OCI-M2 (cell line): ENCODE results near the gene HSPG2.
"Not testable (repeated sequence)": the region's sequence is repeated elsewhere in the genome, so short reads cannot be mapped to it uniquely, and the experiment has no call there.

Experiments used
- DNase-seq: peaks from one replicate; lab custom pipeline; 2025; ENCODE audit not compliant: unreplicated experiment; lab: John Stamatoyannopoulos, UW

Gene HSPG2

DNA sequence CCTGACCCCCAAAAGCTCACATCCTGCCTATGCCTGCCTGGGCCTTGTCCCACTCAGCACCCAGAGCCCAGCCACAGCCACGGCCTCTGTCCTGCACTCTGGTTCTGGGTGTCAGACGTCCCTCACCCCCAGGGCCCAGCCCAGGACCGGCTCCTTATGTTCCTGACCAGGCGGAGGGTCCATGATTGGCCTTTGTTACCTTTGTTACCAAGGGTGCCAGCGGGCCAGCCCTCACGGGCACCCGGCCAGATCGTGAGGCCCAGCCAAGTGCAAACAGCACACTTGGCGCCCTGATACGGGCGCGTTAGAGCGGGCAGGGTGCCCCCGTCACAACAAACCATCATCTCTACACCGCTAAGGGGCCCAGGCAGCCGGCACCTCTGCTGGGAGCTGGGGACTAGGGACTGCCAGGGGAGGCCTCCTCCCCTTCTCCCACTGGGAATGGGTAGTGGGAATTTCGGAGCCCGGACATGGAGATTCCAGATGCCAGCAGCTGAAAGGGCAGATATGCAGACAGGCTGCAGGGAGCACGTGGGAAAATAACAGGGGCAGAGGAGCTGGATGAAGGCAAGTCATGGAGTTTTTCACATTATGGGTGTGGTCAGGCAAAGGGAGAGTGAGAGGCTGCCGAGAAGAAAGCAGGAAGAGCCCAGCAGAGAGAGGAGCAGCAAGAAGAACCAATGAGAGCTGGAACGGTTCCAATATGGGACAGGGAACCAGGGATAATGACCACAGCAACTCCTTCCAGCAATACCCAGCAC lies 22.1 kb downstream of the HSPG2 start:
- no peak for DNase-seq

DNA sequence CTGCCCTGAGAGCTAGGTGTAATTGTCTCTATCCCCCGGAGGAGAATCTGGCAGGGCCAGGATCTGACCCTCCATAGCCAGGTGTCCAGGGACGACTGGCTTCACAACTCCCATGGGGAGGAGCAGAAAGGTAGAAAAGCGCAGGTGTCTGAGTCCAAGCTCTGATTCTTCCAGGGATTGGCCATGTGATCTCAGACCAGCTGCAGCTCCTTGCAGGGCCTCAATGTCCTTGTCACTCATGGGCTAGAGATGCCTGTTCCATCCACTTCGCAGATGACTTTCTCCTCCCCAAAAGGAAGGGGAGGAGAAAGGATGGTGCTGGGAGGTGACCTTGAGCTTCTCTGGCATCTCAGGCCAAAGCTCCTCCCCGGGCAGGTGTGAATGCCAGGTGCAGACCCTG lies 22.7 kb downstream of the HSPG2 start:
- DNase-seq: no peak

DNA sequence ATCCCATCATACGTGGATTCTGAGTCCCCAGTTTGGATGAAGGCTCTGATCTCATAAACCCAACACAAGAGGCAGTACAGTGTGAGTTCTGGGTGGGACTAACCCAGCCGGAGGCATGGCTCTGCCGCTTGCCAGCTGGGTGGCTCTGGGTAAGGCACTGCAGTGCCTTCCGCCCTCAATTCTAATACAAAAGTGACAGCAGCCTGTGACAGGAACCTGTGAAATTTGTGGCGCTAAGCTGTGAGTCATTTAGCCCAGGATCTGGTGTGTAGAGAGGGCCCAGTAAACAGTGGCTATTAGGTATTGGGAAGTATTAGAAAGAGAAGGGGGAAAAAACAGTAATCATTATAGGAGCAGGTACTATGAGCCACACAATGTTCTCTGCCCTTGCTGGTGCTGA lies 23.3 kb downstream of the HSPG2 start:
- no peak for DNase-seq

DNA sequence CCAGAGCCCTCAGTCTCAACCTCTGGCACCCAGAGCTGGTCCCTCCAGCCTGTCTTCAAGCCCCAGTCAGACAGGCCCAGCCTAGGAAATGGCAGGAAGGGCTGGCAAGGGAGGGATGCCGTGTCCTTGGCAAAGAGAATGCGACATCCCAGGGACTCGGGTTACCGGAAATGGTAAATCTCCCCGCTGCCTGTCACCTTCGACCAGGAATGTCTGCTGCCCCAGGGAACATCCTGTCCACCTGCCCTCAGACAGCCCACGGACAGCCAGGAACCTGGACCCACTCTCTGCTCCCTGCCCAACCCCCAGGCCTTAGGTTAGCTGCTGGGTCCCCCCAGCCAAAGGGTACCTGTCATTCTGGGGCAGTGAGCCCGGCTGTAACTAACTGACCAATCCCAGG lies 23.9 kb downstream of the HSPG2 start:
- DNase-seq: no peak

DNA sequence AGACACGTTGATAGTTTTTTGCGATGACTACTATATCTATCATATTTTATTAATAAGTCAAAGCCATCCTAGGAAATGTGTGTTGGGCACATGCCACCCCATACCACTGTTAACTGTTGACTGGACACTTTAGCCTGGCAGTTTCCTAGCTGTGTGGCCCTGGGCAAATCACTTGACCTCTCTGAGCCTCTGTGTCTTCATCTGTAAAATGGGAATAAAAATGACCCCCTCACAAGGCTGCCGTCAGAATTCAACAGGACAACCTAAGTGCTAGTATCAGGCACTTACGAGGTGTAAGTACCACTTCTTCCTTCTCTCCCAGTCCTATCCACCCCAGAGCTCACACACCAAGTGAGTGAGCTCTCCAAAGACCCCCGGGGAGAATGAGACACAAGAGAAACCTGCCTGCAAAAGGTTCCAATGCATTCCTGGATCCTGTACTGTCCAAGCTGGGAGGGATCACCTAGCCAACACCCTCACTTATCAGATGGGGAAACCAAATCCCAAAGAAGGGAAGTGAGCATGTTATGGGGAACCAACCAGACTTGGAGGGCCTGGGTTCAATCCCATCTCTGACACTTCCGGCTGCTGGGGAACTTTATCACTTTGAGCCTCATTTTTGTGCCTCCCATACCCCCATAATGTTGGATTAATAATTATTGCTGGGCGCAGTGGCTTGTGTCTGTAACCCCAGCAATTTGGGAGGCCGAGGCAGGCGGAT lies 24.9 kb downstream of the HSPG2 start:
- DNase-seq: no peak

DNA sequence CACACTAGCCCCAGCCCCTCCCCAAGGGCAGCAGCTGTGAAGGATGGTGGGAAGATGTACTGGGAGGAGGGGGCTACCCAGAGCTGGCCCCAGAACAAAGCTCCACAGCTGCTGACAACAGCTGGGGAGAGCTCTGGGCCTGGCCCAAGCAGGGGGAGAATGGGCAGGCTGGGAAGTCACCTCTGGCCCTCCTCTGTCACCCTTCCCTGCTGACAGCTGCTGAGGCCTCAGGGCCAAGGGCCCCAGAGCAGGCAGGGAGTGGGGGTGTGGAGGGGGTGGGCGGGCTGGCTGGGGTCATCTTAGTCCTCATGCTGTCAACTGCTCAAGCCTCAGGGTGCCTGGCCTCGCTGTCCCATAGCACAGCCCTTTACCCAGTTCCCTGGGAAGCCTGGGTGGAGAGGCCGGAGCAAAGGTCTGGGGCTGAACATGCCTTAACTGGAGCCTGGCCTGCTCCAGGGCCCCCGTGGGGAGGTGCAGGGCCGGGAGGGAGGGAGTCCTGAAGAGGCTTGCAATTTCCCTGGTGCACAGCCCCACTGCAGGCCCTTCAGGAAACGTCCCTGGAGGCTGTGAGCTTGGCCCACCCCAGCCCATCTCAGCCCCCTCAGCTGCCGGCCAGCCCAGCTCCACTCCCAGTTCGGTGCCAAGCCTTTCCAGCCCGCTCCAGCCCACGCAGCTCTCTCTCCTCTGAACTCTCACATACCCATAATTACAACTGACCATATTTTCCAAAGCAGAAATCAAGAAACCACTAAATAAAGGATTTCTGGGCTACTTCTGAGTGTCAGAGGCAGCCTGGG lies 25.7 kb downstream of the HSPG2 start:
- DNase-seq: no peak

DNA sequence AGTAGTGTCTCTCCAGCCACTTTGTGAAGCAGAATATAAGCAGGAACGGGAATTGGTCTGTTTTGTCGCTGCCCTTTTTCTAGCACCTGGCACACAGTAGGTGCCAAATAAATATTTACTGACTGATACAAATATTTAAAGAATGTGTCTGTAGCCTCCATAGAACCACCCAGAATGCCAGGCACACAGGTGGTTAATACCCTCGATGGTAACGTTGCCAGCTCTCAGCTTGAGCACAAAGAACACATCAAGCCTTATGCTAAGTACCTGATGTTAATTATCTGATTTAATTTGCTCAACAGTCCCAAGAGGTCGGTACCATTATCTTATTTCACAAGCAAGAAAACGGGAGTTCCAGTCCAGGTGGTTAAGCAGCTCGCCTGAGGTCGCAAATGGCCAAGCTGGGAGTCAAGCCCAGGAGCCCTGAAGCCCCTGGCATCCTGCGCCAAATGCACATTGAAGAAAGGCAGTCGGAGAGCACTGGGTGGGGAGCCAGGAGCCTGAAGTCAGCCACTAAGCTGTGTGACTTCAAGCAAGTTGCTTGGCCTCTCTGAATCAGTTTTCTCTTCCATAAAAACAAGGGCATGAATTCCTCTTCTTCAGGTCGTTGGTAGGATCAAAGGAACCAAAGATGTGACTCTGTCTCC lies 26.4 kb downstream of the HSPG2 start:
- DNase-seq: no peak

GRCh38 chr1:21909787-21910503 lies 27.2 kb downstream of the HSPG2 start:
- peak; percentile 18 for DNase-seq

DNA sequence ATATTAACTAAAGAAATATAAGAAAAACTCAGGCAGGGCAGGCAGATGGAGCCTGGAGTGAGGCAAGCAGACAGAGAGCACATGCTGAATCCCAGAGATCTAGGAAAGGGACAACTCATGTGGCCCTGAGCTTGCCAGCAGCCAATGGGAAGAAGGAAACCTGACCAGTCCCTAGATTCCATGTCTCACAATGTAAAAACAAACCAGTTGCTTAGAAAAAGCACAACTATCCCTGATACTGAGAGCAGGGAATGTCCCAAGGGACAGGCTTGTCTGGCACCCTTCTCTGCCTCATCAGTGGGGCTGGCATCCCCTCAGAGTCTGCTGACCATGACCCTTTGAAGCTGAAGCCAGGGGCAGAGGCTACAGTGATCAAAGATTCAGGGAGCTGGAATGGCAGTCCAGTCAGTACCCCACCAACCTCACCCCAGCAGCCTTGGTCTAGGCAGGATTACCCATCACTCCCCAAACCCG lies 27.8 kb downstream of the HSPG2 start:
- DNase-seq: no peak

GRCh38 chr1:21907737-21908534 lies 29.2 kb downstream of the HSPG2 start:
- not testable (repeated sequence) for DNase-seq

DNA sequence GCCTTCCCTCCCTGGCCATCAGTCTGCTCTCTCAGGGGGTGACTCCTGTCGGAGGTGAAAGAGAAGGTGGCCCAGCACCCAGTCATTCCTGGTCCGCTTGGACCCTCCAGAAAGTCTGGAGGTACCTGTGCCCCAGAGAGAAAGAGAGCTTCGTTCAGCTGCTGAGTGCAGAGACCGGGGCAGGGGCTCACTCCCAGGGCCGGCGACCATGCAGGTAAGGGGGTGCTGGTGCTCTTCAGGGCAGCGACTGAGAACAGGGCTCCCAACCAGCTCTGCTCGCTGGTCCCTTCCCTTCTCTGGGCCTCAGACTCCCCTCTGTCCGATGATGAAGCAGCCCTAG lies 30.1 kb downstream of the HSPG2 start:
- DNase-seq: no peak

DNA sequence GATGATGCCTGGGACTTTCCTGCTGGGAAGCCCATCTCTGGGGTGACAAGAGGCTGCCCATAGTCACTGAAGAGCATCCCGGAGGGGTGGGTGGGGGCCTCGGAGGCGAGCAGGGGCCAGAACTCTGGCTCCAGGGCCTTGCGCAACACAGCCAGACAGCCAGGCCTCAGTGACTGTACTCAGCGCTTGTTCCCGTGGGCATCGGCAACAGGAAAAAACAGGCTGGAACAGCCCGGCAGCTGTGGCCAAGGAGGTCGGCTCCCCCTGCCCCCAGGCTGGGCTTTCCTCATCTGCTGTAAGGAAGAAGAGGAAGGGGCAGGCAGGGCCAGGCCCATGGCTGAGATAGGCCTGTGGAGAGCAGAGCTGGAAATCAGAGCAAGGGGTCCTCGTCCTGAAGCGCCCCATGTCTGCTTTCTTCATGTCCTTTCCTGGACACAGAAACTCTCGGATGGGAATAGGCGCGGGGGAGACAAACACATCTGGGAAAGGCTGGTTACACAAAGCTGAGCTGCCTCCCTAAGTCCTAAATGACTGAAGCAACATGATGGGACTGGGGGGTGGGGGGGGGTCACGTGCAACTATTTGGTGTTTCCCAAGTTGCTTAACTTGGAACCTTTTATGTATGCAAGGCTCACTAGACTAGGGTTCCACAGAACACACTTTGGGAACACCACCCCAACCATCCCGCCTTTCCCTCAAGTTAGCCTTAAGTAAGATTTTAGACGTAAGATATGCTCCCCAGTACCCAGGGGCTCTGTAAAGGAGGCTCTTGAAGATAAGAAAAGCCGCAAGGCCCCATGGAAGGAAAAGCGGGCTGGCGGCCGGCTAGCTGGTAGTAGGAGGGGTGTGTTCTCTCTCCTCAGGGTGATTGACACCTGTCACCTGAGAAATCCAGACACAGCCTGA lies 30.7 kb downstream of the HSPG2 start:
- peak; percentile 67 for DNase-seq

- peak; percentile 82 for DNase-seq
Observed at GRCh38 chr1:21904704-21905520, 32.2 kb downstream of the HSPG2 start.

DNA sequence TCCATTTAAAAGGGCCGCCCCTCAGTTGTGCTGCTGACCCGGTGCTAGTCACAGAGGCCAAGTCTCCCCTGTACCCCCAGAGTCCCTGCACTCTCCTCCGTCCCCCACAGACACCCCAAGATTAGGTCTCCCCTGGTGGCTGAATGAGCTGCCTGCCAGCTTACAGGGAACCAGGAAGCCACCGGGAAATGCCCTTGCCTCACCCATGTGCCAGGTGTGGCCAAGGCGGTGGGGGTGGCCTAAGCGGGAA lies 32.7 kb downstream of the HSPG2 start:
- no peak for DNase-seq

- DNase-seq: no peak
Observed at GRCh38 chr1:21903638-21904453, 33.3 kb downstream of the HSPG2 start.

DNA sequence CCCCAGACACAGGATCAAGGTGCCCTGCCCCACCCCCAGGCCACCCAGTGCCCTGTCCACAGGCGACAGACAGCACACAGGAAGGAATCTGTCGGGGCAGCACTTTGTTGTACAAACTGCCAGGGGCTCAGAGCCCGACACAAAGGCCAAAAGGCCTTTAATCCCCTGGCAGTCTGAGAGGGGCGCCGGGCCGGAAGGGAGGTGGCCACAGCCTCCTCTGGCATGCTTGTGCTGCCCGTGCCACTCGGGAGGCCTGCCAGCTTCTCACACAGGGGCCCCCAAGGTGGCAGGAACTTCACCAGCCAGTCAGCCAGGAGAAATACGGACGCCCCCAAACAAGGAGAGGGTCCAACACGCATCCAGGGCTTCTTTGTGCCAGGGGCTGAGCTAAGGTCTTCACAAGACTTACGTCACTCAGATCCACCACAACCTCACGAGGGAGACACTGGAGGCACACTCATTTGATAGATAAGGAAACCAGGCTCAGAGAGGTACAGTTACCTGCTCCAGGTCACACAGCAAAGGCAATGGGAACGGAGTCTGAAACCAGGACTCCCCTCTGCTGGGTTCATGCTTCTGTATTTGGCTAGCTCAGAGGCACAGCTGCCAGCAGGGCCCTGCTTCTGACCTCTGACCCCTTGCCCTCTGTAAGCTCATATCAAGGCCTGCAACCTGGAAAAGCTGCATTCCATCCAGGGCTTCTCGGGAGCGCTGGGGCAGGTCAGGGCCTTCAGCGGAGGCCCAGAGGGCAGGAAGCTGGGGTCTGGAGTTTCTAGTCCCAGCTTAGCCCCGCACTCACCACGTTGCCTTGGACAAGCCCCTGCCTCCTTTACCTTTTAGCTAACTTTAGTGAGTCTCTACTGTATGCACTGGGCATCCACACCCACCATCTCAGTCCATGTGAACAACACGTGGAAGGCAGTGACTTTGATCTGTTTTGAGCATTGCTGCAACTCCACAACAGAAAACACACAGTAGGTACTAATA lies 34.8 kb downstream of the HSPG2 start:
- DNase-seq: no peak
